K562 (cell line): Measurements from ENCODE around the gene SUPT5H. TPM values are rescaled to one million over a fixed set of nuclear protein-coding genes. Genes with fewer than 3 reads are reported as not detected.
A peak's percentile ranks its signal among the peaks of the same experiment; 100 is the strongest.

Experiments used
- ATAC-seq: fragments of 200-7000 bp; cut with Tn5 transposase; 3 replicates; pipeline ENCODE4 v1.9.1; 2020; ENCODE audit warnings: moderate library complexity
- BruUV-seq: library from RNA; stranded (reverse); fragments of 400-500 nt; replicated peaks from 2 replicates; lab custom pipeline; 2021; lab: Mats Ljungman, UMichigan
- CTCF ChIA-PET: fragments of 300-600 bp; formaldehyde crosslinking; extraction: SDS; loops from one replicate; lab custom pipeline; 2021; ENCODE audit warnings: low intra/inter-chr PET ratio; lab: Yijun Ruan, JAX
- POLR2A ChIA-PET: fragments of 300-600, 350-650 bp; sonication (Branson Sonifier 250); formaldehyde crosslinking; extraction: SDS; loops from one replicate; lab custom pipeline; 2021; ENCODE audit warnings: antibody characterized with exemption, inconsistent platforms; lab: Yijun Ruan, JAX
- DNase-seq, 4 experiments: peaks; one replicate each; pipeline versions ENCODE4 v3.0.0 to v3.0.0-alpha.2; 2011 to 2018; ENCODE audit warnings: low spot score in 3 of 4, mixed read lengths in 3 of 4; ENCODE audit errors: extremely low read depth in 1 of 4
- FAIRE-seq: peaks from 2 replicates; lab custom pipeline; 2011; peaks lifted over from hg19 to GRCh38; lab: Jason Lieb, UNC
- H2AFZ ChIP-seq: 2 replicates; pipeline ENCODE4 v1.6.0; 2011; ENCODE audit warnings: low read depth, low read length, control low read depth, inconsistent platforms
- H3K27ac ChIP-seq: fragments of 200-600 bp; 3 replicates; pipeline ENCODE4 v1.8.0; 2011; ENCODE audit warnings: low read depth, mild to moderate bottlenecking, control low read depth, inconsistent platforms, low read length, moderate library complexity, mixed read lengths; ENCODE audit errors: extremely low read depth
- H3K27me3 ChIP-seq, 2 experiments: fragments of 300-600 bp in 1 of 2; 2 replicates in 1 of 2; 3 replicates in 1 of 2; pipeline versions ENCODE4 v1.6.0 to v1.8.0; 2011; ENCODE audit warnings: inconsistent platforms in 2 of 2, low read length in 2 of 2, mild to moderate bottlenecking in 1 of 2, mixed read lengths in 1 of 2, moderate library complexity in 1 of 2; ENCODE audit not compliant: control insufficient read depth in 2 of 2, insufficient read depth in 2 of 2
- H3K36me3 ChIP-seq: fragments of 300-600 bp; 3 replicates; pipeline ENCODE4 v1.8.0; 2011; ENCODE audit warnings: mild to moderate bottlenecking, low read length, inconsistent platforms; ENCODE audit not compliant: control insufficient read depth, insufficient read depth
- H3K4me1 ChIP-seq, 2 experiments: fragments of 200-600 bp in 1 of 2; replicated peaks in 1 of 2; 2 replicates in 1 of 2; 3 replicates in 1 of 2; pipeline versions ENCODE4 v1.5.1 to v1.8.0; 2011; ENCODE audit warnings: inconsistent platforms in 2 of 2, low read length in 2 of 2, mild to moderate bottlenecking in 1 of 2, mixed read lengths in 1 of 2, moderate library complexity in 1 of 2; ENCODE audit not compliant: control insufficient read depth in 2 of 2, insufficient read depth in 2 of 2
- H3K4me2 ChIP-seq: 2 replicates; pipeline ENCODE4 v1.6.1; 2011; ENCODE audit warnings: low read length, control low read depth, inconsistent platforms, mixed read lengths; ENCODE audit not compliant: insufficient read depth
- H3K4me3 ChIP-seq: fragments of 200-600 bp; sonication (generic), shearing (Covaris generic); 2 replicates; pipeline ENCODE4 v1.5.1; 2016; ENCODE audit warnings: control low read depth, inconsistent platforms
- H3K79me2 ChIP-seq: fragments of 200-600 bp; 3 replicates; pipeline ENCODE4 v1.8.0; 2011; ENCODE audit warnings: low read length, inconsistent platforms; ENCODE audit not compliant: control insufficient read depth, insufficient read depth
- H3K9ac ChIP-seq, 2 experiments: 2 replicates each; pipeline versions ENCODE4 v1.6.0 to v1.6.1; 2011; ENCODE audit warnings: low read depth in 2 of 2, low read length in 2 of 2, control low read depth in 1 of 2, inconsistent platforms in 1 of 2, mild to moderate bottlenecking in 1 of 2, mixed read lengths in 1 of 2; ENCODE audit not compliant: insufficient read depth in 1 of 2
- H3K9me1 ChIP-seq: one replicate; pipeline ENCODE4 v1.6.0; 2011; ENCODE audit warnings: inconsistent platforms, mild to moderate bottlenecking, low read length, moderate library complexity; ENCODE audit not compliant: control insufficient read depth, insufficient read depth
- H3K9me3 ChIP-seq: replicated peaks from 2 replicates; pipeline ENCODE4 v1.5.1; 2011; ENCODE audit warnings: low read depth, low read length, inconsistent platforms; ENCODE audit not compliant: control insufficient read depth, insufficient read depth
- H4K20me1 ChIP-seq: replicated peaks from 2 replicates; pipeline ENCODE4 v1.6.1; 2011; ENCODE audit warnings: low read length, inconsistent platforms, mixed read lengths; ENCODE audit not compliant: control insufficient read depth, insufficient read depth
- ARID4B ChIP-seq: sonication (generic); formaldehyde crosslinking; IDR thresholded peaks from 2 replicates; pipeline ENCODE4 v1.8.0; 2022; ENCODE audit warnings: mild to moderate bottlenecking, missing genetic modification reagents
- E2F3 ChIP-seq: fragments of 250-450 bp; sonication (Bioruptor Pico); IDR thresholded peaks from 2 replicates; pipeline ENCODE4 v1.4.0; 2020; ENCODE audit warnings: mild to moderate bottlenecking
- POLR2A ChIP-seq: fragments of 450-650 bp; conservative IDR thresholded peaks from 2 replicates; pipeline ENCODE4 v1.6.1; 2016
- POLR2AphosphoS5 ChIP-seq: IDR thresholded peaks from 2 replicates; pipeline ENCODE4 v1.6.1; 2011; ENCODE audit warnings: mild to moderate bottlenecking, low read depth, low read length, moderate library complexity; ENCODE audit not compliant: control insufficient read depth, insufficient read depth
- POLR2G ChIP-seq: fragments of 200-400 bp; formaldehyde crosslinking; IDR thresholded peaks from 2 replicates; pipeline ENCODE4 v1.6.1; 2017; ENCODE audit warnings: low read depth, mild to moderate bottlenecking, antibody characterized with exemption, low read length, moderate library complexity
- RBFOX2 ChIP-seq: fragments of 200-400 bp; formaldehyde crosslinking; IDR thresholded peaks from 2 replicates; pipeline ENCODE4 v1.6.1; 2017; ENCODE audit warnings: low read depth, mild to moderate bottlenecking, low read length, moderate library complexity
- ZFPM2 ChIP-seq: fragments of 250-450 bp; sonication (Bioruptor Pico); IDR thresholded peaks from 2 replicates; pipeline ENCODE4 v1.5.1; 2022; ENCODE audit warnings: mild to moderate bottlenecking
- WGBS: fragments of 100-300 bp; shearing (Covaris generic); methylation state at CpG from one replicate; pipeline ENCODE4 v1.1.6; 2016; ENCODE audit warnings: low coverage, mixed read lengths; ENCODE audit not compliant: insufficient coverage; ENCODE audit errors: missing lambda C conversion rate; 5-methylcytosine and 5-hydroxymethylcytosine counted together
- in situ Hi-C: fragments of 300-500 bp; cut with MboI; formaldehyde crosslinking; loops from 4 replicates; pipeline ENCODE4 v1.15.0; 2018; ENCODE audit warnings: inconsistent platforms, mixed read lengths
- intact Hi-C: fragments of 100-400 bp; cut with micrococcal nuclease; formaldehyde crosslinking; loops from 2 replicates; pipeline ENCODE4 v1.14.2; 2022
- polyA plus RNA-seq, 8 experiments: library from polyadenylated mRNA; depleted of rRNA in 4 of 8; stranded (reverse) in 5 of 8; unstranded in 3 of 8; fragments of >200 nt; fragmentation: Nextera tagmentation in 2 of 8; fragmentation: Illumina TruSeq in 1 of 8; extraction: Ambion mirVana in 2 of 8; extraction: Trizol in 1 of 8; gene quantifications; 2 replicates each; pipeline versions ENCODE4 v1.2.1 to v1.2.3, GENCODE V29; 2011 to 2014; ENCODE audit warnings: inconsistent platforms in 1 of 8, missing spikeins in 1 of 8
- total RNA-seq, 7 experiments: library from RNA; depleted of rRNA in 6 of 7; stranded (reverse); fragments of >200 nt in 6 of 7; fragmentation: Illumina TruSeq in 2 of 7; extraction: Trizol in 2 of 7; gene quantifications; 2 replicates each; pipeline versions ENCODE4 v1.2.1 to v1.2.3, GENCODE V29; 2011 to 2021; ENCODE audit warnings: low replicate concordance in 1 of 7

SUPT5H gene
- total and polyA plus RNA-seq, 9 of the 15 experiments (the other 6 are each of a cell fraction or from before 2014, with no cell fraction given): 13.3 to 85.9 (median 35.9) TPM

GRCh38 chr19:39433480-39434079 lies 11.8 kb upstream of the SUPT5H start:
- peaks cover 28 to 33% of the 10 kb centered on the region in 2 experiments for H3K4me1 ChIP-seq
- H3K4me3 ChIP-seq: peak overlapping the region; percentile 100; the same call in 1 of the 2 replicates
- peaks cover 32% of the 10 kb centered on the region for H3K79me2 ChIP-seq
- intact Hi-C loops: no loop called here
- ATAC-seq (no peak), DNase-seq (no peak), FAIRE-seq (no peak)
- no peaks in the 10 kb centered on the region for H3K9me3 ChIP-seq
- H3K4me2 ChIP-seq: peak overlapping the region; percentile 98
- no peak overlapping the region for H2AFZ ChIP-seq
- BruUV-seq: no TSS peak
- H3K27ac ChIP-seq: peak overlapping the region; percentile 95
- POLR2A ChIA-PET: interaction anchor here (0.6 to 6.2 kb wide), 10 partner anchors 10 to 760 kb away, joined by 3 to 141 read pairs (median 4); partner anchors contain the start of gene SUPT5H
- no peaks in the 10 kb centered on the region for H3K27me3 ChIP-seq
- no peaks in the 10 kb centered on the region for H3K9me1 ChIP-seq
- TF ChIP-seq RBFOX2 (peak; percentile 77), ARID4B (0 out of 2 replicates have a peak, but pooled peaks have one; percentile 16), E2F3 (CRISPR knock-in tag) (no peak), ZFPM2 (no peak), POLR2AphosphoS5 (peak; percentile 18; the same call in 1 of the 2 replicates), POLR2G (0 out of 2 replicates have a peak, but pooled peaks have one; percentile 36), POLR2A (peak; percentile 26; the same call in 1 of the 2 replicates)
- TF ChIP-seq, all 486 proteins: peak for 5
- 80% methylated on average over 8 of the region's 8 CpGs for WGBS
- Histone ChIP-seq H3K9ac (peak overlapping the region; percentile 89 to 99; a peak in 3 of 4 replicates), H3K36me3 (peaks cover 37% of the 10 kb centered on the region), H4K20me1 (peaks cover 21% of the 10 kb centered on the region)
- CTCF ChIA-PET: no interaction called here
- in situ Hi-C loops: no loop called here
